Thyroid gland (tissue), 4 donors: Measurements from ENCODE around the gene ITM2C. TPM values are rescaled to one million over a fixed set of nuclear protein-coding genes. Genes with fewer than 3 reads are reported as not detected.

Source experiments
- DNase-seq, 2 donors: peaks; one replicate each; pipeline ENCODE4 v3.0.0-alpha.2; 2019
- H3K27ac ChIP-seq, 3 donors: fragments of 200-600 bp; sonication (generic); 1 replicate in 2 of 3; 2 replicates in 1 of 3; pipeline ENCODE4 v1.5.1; 2016 to 2019; ENCODE audit warnings: mild to moderate bottlenecking in 1 of 3, moderate library complexity in 1 of 3
- H3K27me3 ChIP-seq: fragments of 200-600 bp; sonication (generic); one replicate; pipeline ENCODE4 v1.5.1; 2019
- H3K36me3 ChIP-seq, 2 donors: fragments of 200-600 bp; sonication (generic); one replicate each; pipeline ENCODE4 v1.5.1; 2016 to 2019
- H3K4me1 ChIP-seq, 2 donors: fragments of 200-600 bp; sonication (generic); one replicate each; pipeline ENCODE4 v1.5.1; 2017 to 2019
- H3K4me3 ChIP-seq, 3 donors: fragments of 200-600 bp; sonication (generic); replicated peaks in 1 of 3; 1 replicate in 2 of 3; 2 replicates in 1 of 3; pipeline ENCODE4 v1.5.1; 2016; ENCODE audit warnings: mild to moderate bottlenecking in 1 of 3
- H3K9me3 ChIP-seq: fragments of 200-600 bp; sonication (generic); one replicate; pipeline ENCODE4 v1.5.1; 2017
- POLR2A ChIP-seq, 2 donors: fragments of 450-650 bp; IDR thresholded peaks; one replicate each; pipeline ENCODE4 v1.6.1; 2017; ENCODE audit warnings: antibody characterized with exemption in 2 of 2, mild to moderate bottlenecking in 2 of 2, moderate library complexity in 1 of 2
- WGBS, 2 donors: methylation state at CpG; one replicate each; pipeline ENCODE4 v1.1.5; 2017; 5-methylcytosine and 5-hydroxymethylcytosine counted together
- intact Hi-C: fragments of 100-400 bp; cut with DNase I; formaldehyde crosslinking; loops from one replicate; pipeline ENCODE4 v1.15.1; 2023
- total RNA-seq, 4 donors: library from RNA; depleted of rRNA; stranded (reverse); fragments of >200 nt; gene quantifications; one replicate each; pipeline ENCODE4 v1.2.3, GENCODE V29; 2016
- TF ChIP-seq, protein P1 (sequence below), 6 experiments: fragments of 200-600 bp in 3 of 6; fragments of 450-650 bp in 3 of 6; sonication (generic) in 3 of 6; IDR thresholded peaks; one replicate each; pipeline ENCODE4 v1.5.1; 2016 to 2019; ENCODE audit warnings: antibody characterized with exemption in 6 of 6, mild to moderate bottlenecking in 2 of 6, inconsistent platforms in 1 of 6, moderate library complexity in 1 of 6

ITM2C gene
- total RNA-seq, 4 donors from 2014 or later: 29.2 to 54.0 (median 45.4) TPM

DNA sequence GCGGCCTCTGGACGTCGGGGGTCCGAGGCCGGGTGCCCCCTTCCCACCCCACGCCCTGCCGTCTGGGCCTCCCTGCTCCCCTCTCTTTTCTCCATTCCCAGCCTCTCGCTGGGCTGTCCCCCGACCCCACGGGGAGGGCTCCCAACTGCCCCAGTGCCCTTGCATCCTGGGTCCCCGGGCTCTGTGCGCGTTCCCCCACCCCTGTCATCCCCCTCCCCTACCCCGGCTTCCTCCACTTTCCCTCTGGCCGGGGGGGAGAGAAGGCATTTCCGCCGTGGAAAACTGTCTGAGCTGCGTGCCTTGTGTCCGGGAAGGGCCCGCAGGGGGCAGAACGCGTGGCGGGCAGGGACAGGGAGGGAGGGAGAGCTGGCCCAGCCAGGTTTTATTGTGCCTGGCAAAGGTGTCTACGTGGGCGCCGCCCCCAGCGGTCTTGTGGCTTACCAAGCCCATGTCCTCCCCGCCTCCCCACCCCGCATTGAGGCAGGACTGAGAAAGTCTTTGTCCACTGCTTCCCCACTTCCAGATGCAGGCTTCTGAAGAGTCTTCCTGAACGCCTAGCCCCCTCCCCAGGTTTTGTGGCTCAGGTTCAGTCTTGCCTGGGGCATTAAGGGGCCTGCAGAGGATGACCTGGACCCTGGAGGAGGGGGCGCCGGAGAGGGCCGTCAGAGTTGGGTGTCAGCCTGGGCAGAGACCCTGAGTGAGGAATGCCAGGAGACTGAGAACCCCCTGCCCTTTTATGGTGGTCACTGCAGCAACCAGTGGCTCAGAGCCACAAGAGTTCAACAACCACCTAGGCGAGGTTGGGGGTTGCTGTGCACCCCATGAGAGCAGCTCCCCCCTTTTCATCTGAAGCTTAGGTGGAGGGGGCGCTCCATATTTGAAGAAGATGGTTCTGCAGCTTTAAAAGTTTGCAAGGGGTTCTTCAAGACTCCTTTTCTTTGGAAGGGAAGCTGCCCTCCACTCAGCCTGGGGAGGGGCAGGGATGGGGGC, 1.3 kb downstream of the ITM2C start:
- no peak for TF ChIP-seq POLR2A (IDR thresholded peaks at IDR 0.05)
- TF ChIP-seq, protein P1, sequence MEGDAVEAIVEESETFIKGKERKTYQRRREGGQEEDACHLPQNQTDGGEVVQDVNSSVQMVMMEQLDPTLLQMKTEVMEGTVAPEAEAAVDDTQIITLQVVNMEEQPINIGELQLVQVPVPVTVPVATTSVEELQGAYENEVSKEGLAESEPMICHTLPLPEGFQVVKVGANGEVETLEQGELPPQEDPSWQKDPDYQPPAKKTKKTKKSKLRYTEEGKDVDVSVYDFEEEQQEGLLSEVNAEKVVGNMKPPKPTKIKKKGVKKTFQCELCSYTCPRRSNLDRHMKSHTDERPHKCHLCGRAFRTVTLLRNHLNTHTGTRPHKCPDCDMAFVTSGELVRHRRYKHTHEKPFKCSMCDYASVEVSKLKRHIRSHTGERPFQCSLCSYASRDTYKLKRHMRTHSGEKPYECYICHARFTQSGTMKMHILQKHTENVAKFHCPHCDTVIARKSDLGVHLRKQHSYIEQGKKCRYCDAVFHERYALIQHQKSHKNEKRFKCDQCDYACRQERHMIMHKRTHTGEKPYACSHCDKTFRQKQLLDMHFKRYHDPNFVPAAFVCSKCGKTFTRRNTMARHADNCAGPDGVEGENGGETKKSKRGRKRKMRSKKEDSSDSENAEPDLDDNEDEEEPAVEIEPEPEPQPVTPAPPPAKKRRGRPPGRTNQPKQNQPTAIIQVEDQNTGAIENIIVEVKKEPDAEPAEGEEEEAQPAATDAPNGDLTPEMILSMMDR (IDR thresholded peaks at IDR 0.05): peak in 1 of 6 experiments; percentile 10
- peak; percentile 26 to 38 for DNase-seq
- Histone ChIP-seq H3K36me3 (no peaks in the 10 kb centered on the region), H3K9me3 (no peaks in the 10 kb centered on the region), H3K4me1 (peaks cover 14 to 19% of the 10 kb centered on the region in 2 donors), H3K4me3 (peak overlapping the region in 1 of 3 donors; percentile 63), H3K27ac (no peak overlapping the region), H3K27me3 (no peaks in the 10 kb centered on the region)
- intact Hi-C loops: no loop called here
- 16 to 25% methylated on average over 27 to 30 of the region's 35 CpGs for WGBS, 2 donors

DNA sequence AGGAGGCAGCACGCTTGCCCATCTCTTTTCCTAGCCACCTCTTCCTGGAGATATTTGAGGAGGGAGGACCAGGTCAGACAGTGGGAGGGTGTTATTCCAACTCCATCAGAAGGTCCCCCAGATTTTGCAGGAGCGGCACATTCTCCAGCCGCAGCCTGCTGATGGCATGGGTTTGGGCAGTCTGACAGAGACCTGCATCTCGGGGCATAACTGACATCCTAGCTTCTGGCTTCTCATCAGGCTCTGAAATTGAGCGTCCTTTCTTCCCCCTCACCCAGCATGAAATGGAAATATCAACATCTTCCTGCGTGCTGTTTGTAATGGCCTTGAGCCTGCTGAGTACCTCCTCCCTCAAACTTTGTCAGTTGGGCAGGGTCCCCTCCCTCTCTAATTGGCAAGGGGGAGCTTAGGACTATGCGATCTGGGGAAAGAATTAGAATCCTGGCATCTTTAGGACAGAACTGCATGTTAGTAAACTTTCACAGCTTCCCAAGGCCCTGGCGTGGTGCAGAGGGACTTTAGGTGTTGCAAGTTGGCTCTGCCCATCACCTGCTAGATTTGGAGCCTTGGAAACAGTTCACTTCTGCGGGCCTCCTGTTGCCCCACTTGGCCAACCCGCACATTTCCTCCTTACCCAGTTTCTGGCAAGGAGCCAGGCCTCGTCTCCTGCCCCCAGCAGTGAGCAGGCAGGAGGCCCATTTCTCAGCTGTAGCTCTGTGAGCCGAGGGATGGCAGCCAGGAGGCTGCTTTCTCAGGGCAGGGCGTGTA, 2.2 kb downstream of the ITM2C start:
- peak; percentile 31 to 39 for DNase-seq
- 50 to 58% methylated on average over 12 to 13 of the region's 13 CpGs for WGBS, 2 donors
- Histone ChIP-seq H3K27ac (no peak overlapping the region), H3K9me3 (no peaks in the 10 kb centered on the region), H3K27me3 (no peaks in the 10 kb centered on the region), H3K4me1 (peaks cover 14 to 19% of the 10 kb centered on the region in 2 donors), H3K36me3 (no peaks in the 10 kb centered on the region), H3K4me3 (no peak overlapping the region)
- no peak for TF ChIP-seq POLR2A (IDR thresholded peaks at IDR 0.05)
- TF ChIP-seq, protein P1 (IDR thresholded peaks at IDR 0.05): no peak
- intact Hi-C loops: no loop called here

- DNase-seq: no peak
- intact Hi-C loops: no loop called here
- no peak overlapping the region for H3K27ac ChIP-seq
- H3K27me3 ChIP-seq: no peaks in the 10 kb centered on the region
- H3K4me1 ChIP-seq: peaks cover 14 to 19% of the 10 kb centered on the region in 2 donors
- no peak overlapping the region for H3K4me3 ChIP-seq
- H3K9me3 ChIP-seq: no peaks in the 10 kb centered on the region
- WGBS, 2 donors: 72 to 77% methylated on average over 13 to 14 of the region's 15 CpGs
- H3K36me3 ChIP-seq: no peaks in the 10 kb centered on the region
- TF ChIP-seq, protein P1 (IDR thresholded peaks at IDR 0.05): no peak
- no peak for TF ChIP-seq POLR2A (IDR thresholded peaks at IDR 0.05)
Observed at GRCh38 chr2:230868161-230868946, 3.6 kb downstream of the ITM2C start.

- no peaks in the 10 kb centered on the region for H3K9me3 ChIP-seq
- intact Hi-C loops: no loop called here
- no peak overlapping the region for H3K27ac ChIP-seq
- no peak for DNase-seq
- H3K4me3 ChIP-seq: no peak overlapping the region
- H3K27me3 ChIP-seq: no peaks in the 10 kb centered on the region
- H3K4me1 ChIP-seq: peaks cover 12 to 18% of the 10 kb centered on the region in 2 donors
- no peaks in the 10 kb centered on the region for H3K36me3 ChIP-seq
- 82 to 90% methylated on average over 19 of the region's 19 CpGs for WGBS, 2 donors
- no peak for TF ChIP-seq POLR2A (IDR thresholded peaks at IDR 0.05)
- TF ChIP-seq, protein P1 (IDR thresholded peaks at IDR 0.05): no peak
Observed at GRCh38 chr2:230868947-230869913, 4.5 kb downstream of the ITM2C start.
